ENCODE measurements around the gene MEF2A.

MEF2A gene

DNA sequence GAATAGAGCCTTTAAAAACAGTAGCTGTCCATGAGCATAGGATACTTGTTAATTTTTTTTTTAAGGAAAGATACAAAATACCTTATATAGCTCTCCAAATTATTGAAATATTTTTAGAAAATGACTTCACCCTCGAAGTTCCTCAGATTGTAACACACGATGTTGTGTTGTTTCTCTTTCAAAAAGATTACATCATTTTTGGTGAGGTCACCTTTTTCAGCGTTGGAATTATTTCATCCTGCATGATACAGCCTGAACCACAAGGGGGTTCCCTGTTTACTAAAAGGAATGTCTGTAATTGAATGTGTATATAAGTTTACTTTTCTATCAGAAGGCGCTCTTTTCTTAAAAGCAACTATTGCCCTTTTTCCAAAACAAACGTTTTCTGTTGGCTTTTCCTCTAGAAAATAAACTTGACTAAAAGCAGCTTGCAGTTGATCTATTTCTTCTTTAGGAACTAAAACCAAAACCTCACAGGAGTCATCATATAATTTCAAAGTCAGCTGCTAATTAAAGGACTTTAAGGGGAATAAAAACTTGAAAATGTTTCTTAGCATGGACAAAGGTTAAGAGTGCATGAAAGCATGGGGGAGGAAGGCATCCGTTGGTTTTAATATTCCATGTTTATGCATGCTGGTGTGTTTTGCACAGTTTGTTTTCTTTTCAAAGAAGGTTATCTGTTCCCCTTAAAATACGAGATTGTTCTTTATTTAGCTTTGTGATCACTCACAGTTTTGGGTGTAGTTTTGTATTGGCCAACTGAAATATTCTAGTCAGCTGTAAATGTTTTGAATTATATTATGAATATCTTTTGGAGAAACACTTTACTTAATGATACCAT, 138.0 kb downstream of the MEF2A start:
- DNase-seq (ENCODE audit: low read depth in 2 of 2, low spot score in 1 of 2) = no peak

DNA sequence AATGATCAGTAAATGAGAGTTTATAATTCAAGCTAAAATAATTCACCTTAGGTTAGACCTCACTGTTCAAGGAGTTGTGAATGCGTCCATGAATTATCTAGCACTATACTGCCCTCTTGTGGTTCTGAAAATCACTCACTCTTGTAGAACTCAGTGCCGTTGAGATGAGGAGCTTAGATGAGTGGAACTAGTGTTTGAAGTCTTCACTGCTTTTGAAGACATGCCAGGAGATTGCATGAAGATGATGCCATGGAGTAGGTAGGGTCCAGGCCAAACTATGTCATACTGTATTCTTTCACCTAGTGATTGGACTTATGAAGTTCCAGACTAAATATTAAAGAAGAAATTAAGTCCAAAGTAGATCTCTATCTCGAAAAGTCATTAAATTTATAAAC, 138.7 kb downstream of the MEF2A start:
- no peak for DNase-seq (ENCODE audit: low read depth in 2 of 2, low spot score in 1 of 2)

- DNase-seq (ENCODE audit: low read depth in 2 of 2, low spot score in 1 of 2) = no peak
Observed at GRCh38 chr15:99706557-99707303, 140.9 kb downstream of the MEF2A start.

- DNase-seq (ENCODE audit: low read depth in 2 of 2, low spot score in 1 of 2) = no peak
Observed at GRCh38 chr15:99707473-99708270, 141.9 kb downstream of the MEF2A start.

GRCh38 chr15:99708563-99708962, 142.8 kb downstream of the MEF2A start:
- no peak for DNase-seq (ENCODE audit: low read depth in 2 of 2, low spot score in 1 of 2)

- no peak for DNase-seq (ENCODE audit: low read depth in 2 of 2, low spot score in 1 of 2)
Observed at GRCh38 chr15:99709243-99709986, 143.6 kb downstream of the MEF2A start.

DNA sequence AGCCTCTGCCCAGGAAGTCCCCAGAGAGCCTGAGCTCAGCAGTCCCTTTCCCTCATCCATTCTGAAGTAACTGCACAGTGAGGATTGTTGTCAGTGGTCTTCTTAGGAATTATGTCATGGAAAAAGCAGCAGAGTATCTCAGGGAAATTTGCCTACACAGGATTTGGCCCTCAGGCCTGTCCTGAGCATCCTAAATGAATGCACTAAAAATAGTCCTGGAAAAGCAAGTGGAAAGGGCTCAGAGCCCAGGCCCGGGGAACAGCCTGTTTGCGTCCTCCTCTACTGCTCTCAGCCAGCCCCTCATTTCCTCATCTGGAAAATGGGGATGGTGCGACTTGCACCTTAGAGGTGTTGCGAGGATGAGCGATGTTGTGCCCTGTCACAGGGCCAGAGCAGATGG, 145.8 kb downstream of the MEF2A start:
- DNase-seq (ENCODE audit: low read depth in 2 of 2, low spot score in 1 of 2) = no peak

- DNase-seq (ENCODE audit: low read depth in 2 of 2, low spot score in 1 of 2) = no peak
Observed at GRCh38 chr15:99712415-99712814, 146.6 kb downstream of the MEF2A start.

DNA sequence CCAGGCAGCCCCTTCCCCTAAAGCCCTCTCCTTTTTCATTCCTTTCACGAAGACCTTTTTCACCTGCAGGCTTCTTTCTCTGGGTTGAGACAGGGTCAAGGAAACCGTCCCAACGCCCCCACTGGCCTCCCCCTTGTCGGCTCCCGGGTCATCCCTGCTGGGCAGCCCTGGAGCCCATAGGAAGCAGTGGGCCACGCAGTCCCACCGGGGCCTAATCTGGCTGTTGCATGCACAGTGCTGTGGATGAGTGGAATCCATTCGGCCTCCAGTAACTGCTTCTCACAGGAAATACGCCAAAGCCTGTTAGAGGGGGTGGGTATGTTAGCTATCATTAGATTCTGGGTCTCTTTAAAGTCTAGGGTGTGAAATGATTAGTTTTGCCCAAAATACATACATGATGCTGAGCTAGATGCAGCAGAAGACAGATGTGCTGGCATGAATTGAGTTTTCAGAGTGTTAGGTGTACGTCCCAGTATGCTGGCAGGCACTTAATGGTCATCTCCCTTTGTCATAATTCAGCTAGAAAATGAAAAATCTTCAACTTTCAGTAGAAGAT, 150.8 kb downstream of the MEF2A start:
- no peak for DNase-seq (ENCODE audit: low read depth in 2 of 2, low spot score in 1 of 2)

DNA sequence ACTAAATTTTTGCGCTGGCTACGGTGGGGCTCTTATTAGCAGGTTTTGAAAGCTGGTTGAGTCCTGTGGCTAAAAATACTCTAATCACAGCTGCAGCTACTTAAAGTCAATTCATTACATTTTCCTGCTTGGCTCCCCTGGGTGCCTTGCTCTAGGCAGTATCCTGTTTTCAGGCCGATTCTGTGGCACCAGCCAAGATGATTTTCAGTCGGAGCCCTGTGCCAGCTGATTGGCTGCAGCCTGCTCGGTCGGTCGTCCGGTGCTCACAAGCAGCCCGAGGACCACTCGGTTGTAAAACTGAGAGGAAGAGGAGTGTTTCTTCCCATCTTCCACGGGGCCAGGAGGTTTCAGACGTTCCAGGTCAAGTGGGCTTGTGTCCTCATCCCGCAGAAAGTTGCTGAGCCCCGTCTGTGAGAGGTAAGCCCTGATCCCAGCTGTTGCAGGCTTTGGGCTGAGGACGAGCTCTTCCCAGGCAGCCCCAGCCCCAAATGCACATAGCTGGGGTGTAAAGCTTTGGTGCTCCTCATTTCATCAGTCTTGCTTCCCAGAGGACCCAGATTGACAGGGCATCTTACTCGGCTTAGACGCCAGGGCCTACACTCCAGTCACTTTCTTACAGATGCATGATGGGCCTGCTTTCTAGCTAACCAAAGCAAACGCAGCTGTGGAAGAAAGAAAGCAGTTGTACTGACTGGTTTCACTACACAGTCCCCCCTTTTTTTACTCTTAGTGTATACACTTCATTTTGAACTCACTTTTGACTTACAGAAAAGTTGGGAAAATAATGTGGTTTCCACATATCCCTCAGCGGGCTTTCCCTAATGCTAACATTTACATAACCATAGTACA, 151.6 kb downstream of the MEF2A start:
- no peak for DNase-seq (ENCODE audit: low read depth in 2 of 2, low spot score in 1 of 2)

DNA sequence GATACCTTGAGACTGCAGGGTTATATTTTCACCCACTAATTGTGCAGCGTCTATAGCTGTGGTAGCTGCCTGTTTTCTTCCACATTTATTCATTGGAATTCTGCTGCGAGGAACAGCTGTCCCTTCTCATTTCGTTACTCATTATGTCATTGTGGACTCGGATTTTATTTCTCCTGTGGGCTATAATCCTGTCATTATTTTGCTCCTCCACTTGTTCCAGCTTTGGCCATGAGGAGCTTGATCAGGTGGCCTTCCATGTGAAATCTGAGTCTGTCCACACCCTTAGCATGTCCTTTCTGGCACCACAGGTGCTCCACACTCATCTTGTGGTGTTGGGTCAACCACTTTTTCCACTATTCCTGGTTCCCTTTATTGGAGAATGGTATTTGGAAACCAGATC, 152.6 kb downstream of the MEF2A start:
- no peak for DNase-seq (ENCODE audit: low read depth in 2 of 2, low spot score in 1 of 2)

DNA sequence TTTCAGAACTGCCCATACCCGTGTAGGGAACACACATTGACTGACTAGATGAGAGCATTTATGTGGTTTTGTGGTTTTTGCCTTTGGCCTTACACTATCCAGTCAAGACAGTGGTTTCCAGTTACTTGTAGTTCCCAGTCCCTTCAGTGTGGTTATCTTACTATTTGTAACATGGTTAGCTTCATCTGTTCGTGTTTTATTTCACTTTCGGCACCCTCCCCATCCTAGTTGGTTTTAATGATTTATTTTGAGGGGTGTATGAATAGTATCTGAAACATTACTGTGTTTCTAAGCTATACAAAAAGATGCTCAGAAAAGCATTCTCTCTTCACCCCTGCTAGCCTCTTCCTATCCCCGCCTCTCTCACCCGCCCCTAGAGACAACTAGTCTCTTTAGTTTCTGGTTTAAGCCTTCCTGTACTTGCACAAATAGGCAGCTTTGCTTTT, 153.3 kb downstream of the MEF2A start:
- DNase-seq (ENCODE audit: low read depth in 2 of 2, low spot score in 1 of 2) = no peak

DNA sequence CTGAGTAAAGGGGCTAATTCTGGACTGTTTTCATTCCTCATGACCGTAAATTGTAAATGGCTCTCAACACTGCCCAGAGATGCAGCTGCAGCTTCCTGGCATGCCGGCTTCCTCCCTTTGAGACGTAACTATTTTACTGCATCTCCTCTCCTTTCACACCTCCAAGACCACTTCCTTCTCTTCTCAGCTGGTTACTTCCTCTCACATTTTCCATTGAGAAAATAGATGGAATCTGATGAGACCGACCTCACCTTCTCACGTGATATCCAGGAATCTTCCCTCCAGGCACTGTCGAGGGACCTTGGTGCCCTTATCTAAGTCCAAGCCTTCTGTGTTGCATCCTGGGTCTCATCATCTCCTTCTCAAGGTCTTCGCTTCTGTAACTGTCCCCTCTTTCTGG, 154.7 kb downstream of the MEF2A start:
- no peak for DNase-seq (ENCODE audit: low read depth in 2 of 2, low spot score in 1 of 2)

DNA sequence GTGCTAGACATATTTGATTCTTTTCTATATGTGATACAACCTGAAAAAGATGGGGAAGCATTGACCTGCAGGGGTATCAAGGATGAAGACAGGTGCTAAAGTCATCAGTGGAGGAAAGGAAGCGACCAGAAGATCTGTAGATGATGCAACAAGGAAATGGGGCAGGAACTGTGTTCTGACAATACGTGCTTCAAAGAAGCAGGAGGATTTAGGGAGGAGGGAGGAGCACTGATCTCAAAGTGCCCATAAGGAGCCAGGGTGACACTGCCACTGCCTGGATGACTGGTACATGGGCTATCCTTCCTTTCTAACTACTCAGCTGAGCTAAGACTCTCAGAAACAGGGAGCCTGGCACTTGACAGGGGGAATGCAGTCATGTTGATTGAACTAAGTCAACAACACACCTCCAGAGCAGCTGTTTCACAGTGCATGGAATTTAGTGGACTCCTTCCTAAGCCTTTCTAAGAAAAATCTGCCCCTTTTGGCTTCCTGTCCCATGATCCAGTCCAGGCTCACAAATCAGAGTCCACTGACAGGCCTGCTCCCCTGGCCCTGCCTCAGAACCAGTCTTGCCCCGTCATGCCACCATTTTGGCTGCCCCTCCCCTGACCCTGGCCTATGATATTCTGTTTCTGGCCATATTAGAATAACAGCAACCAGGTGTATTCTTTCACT, 155.5 kb downstream of the MEF2A start:
- DNase-seq (ENCODE audit: low read depth in 2 of 2, low spot score in 1 of 2) = no peak

GRCh38 chr15:99721896-99722295, 156.1 kb downstream of the MEF2A start:
- DNase-seq (ENCODE audit: low read depth in 2 of 2, low spot score in 1 of 2) = no peak

DNA sequence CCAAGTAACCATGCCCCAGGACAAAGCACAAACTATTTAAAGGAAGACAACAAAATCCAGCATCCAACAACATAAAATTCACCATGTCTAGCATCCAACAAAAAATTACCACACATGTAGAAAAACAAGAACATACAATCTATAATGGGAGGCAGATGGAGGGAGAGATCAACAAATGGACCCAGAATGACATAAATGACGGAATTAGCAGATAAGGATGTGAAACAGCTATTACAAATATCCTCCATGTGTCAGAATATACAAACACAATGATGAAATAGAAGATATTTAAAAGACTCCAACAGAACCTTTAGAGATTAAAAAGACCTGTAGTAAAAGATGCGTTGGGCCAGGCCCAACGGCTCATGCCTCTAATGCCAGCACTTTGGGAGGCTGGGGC, 156.6 kb downstream of the MEF2A start:
- DNase-seq (ENCODE audit: low read depth in 2 of 2, low spot score in 1 of 2) = no peak

GRCh38 chr15:99726333-99726732, 160.5 kb downstream of the MEF2A start:
- DNase-seq (ENCODE audit: low read depth in 2 of 2, low spot score in 1 of 2) = no peak

DNA sequence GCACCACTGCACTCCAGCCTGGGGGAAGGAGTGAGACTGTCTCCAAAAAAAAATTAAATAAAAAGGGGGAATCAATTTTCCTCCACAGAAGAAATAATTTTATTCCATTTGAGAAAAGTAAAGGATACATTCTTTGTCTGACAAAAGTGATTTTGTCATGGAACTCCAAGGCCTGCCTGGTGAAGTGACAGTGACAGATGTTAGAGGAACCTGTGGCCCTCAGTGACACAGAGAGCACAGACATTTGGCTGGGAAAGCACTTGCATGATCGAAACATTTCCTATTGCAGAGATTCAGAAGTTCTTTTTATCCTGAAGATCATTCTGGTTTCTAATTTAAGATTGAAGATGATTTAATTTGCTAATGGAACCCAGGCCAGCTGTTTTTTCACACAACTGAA, 161.5 kb downstream of the MEF2A start:
- no peak for DNase-seq (ENCODE audit: low read depth in 2 of 2, low spot score in 1 of 2)

GRCh38 chr15:99727733-99728132, 161.9 kb downstream of the MEF2A start:
- DNase-seq (ENCODE audit: low read depth in 2 of 2, low spot score in 1 of 2) = no peak
